ENCODE results near the gene TMEM161A.

The TMEM161A gene

GRCh38 chr19:19096641-19097627 lies 41.3 kb downstream of the TMEM161A start:
- DNase-seq (ENCODE audit: low read depth) = no peak

- no peak for DNase-seq (ENCODE audit: low read depth)
These were observed 42.6 kb downstream of the TMEM161A start for GRCh38 chr19:19095691-19096090.

GRCh38 chr19:19094513-19094912 lies 43.8 kb downstream of the TMEM161A start:
- no peak for DNase-seq (ENCODE audit: low read depth)

GRCh38 chr19:19087676-19088075 lies 50.6 kb downstream of the TMEM161A start:
- no peak for DNase-seq (ENCODE audit: low read depth)

- DNase-seq (ENCODE audit: low read depth) = no peak
These were observed 54.7 kb downstream of the TMEM161A start for GRCh38 chr19:19083413-19084178.

GRCh38 chr19:19081642-19082151 lies 56.6 kb downstream of the TMEM161A start:
- no peak for DNase-seq (ENCODE audit: low read depth)

- no peak for DNase-seq (ENCODE audit: low read depth)
These were observed 58.7 kb downstream of the TMEM161A start for GRCh38 chr19:19079571-19079970.

GRCh38 chr19:19078801-19079200 lies 59.5 kb downstream of the TMEM161A start:
- no peak for DNase-seq (ENCODE audit: low read depth)

- no peak for DNase-seq (ENCODE audit: low read depth)
These were observed 61.2 kb downstream of the TMEM161A start for GRCh38 chr19:19077103-19077502.

GRCh38 chr19:19076476-19076875 lies 61.8 kb downstream of the TMEM161A start:
- no peak for DNase-seq (ENCODE audit: low read depth)

- no peak for DNase-seq (ENCODE audit: low read depth)
These were observed 63.2 kb downstream of the TMEM161A start for GRCh38 chr19:19075126-19075525.

- DNase-seq (ENCODE audit: low read depth) = no peak
These were observed 63.9 kb downstream of the TMEM161A start for GRCh38 chr19:19074196-19074882.

- DNase-seq (ENCODE audit: low read depth) = no peak
These were observed 66.4 kb downstream of the TMEM161A start for GRCh38 chr19:19071897-19072296.
